Activated CD4-positive, CD25-positive, alpha-beta regulatory T cell treated with anti-CD3 and anti-CD28 coated beads, Interleukin-2, amount 50 U/mL, for 16 hours (primary cell): ENCODE data around the gene NDUFA6.

ENCODE experiments used
- DNase-seq: peaks from one replicate; pipeline ENCODE4 v3.0.0-alpha.2; 2020; ENCODE audit warnings: low read depth, low spot score

The NDUFA6 gene

GRCh38 chr22:42070517-42071422 is 19.8 kb downstream of the NDUFA6 start, which contains the start of gene NAGA:
TSS of gene NAGA (minus strand) at chr22:42070812. CDS start at chr22:42070297, 515 bp downstream.
- peak; percentile 86 for DNase-seq

- DNase-seq: no peak
Observed at GRCh38 chr22:42069801-42070516, 20.6 kb downstream of the NDUFA6 start.

- no peak for DNase-seq
Observed at GRCh38 chr22:42068291-42068690, 22.3 kb downstream of the NDUFA6 start.

- DNase-seq: no peak
Observed at GRCh38 chr22:42067671-42068251, 22.8 kb downstream of the NDUFA6 start.

- no peak for DNase-seq
Observed at GRCh38 chr22:42066937-42067336, 23.6 kb downstream of the NDUFA6 start.

GRCh38 chr22:42066126-42066761 is 24.3 kb downstream of the NDUFA6 start:
- DNase-seq: no peak

GRCh38 chr22:42065438-42066125 is 25.0 kb downstream of the NDUFA6 start:
- no peak for DNase-seq

GRCh38 chr22:42064629-42065028 is 25.9 kb downstream of the NDUFA6 start:
- no peak for DNase-seq

GRCh38 chr22:42062506-42063170 is 27.9 kb downstream of the NDUFA6 start:
- DNase-seq: no peak

- DNase-seq: no peak
Observed at GRCh38 chr22:42061041-42061440, 29.5 kb downstream of the NDUFA6 start.

- no peak for DNase-seq
Observed at GRCh38 chr22:42060489-42060888, 30.1 kb downstream of the NDUFA6 start.

- no peak for DNase-seq
Observed at GRCh38 chr22:42056757-42057511, 33.6 kb downstream of the NDUFA6 start.

GRCh38 chr22:42052765-42053164 is 37.8 kb downstream of the NDUFA6 start:
- no peak for DNase-seq

GRCh38 chr22:42050641-42051180 is 39.9 kb downstream of the NDUFA6 start:
- no peak for DNase-seq

- DNase-seq: no peak
Observed at GRCh38 chr22:42041784-42042183, 48.8 kb downstream of the NDUFA6 start.

GRCh38 chr22:42039271-42039670 is 51.3 kb downstream of the NDUFA6 start:
- no peak for DNase-seq
